Measurements from ENCODE around the gene CRAMP1.
"Not testable (repeated sequence)": the region's sequence is repeated elsewhere in the genome, so short reads cannot be mapped to it uniquely, and the experiment has no call there.

Gene CRAMP1

DNA sequence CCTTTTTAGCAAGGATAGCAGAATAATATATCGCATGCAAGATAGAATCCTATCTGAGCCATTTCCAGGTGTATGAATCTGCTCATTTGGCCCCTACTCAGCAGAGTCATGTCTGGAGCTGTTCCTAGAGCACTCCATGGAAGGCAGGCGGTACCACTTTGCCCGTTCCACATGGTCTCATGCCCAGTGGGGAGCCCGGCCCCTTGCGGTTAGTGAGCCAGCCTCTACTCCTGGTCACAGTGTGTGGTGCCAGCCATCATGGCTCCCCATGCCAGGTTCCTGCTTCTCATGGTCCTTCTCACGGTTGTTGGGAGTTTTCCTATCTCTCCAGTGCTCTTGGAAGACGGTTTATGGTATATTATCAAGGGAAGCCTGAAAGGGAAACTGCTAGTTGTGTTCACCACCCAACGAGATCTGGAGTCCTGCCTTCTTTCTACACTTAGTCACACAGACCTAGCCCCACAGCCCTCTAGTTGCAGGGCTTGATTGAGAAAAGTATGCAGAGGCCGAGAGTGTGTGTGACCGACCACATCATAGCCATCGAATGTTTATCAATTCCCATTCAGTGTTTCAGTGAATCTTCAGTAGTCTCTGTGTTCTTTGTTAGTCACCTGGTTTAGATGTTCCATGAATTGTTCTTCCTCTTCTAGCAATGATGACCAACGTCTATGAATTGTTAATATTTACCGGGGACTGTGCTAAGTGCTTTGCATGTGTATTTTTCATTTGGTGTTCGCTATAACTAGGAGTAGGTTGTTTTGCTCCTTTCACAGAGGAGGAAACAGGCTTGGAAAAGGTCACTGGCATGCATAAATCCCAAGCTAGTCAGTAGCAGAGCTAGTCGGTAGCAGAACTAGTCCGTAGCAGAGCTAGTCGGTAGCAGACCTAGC, 75.5 kb downstream of the CRAMP1 start:
- DNase-seq (ENCODE audit: low spot score) = no peak

DNA sequence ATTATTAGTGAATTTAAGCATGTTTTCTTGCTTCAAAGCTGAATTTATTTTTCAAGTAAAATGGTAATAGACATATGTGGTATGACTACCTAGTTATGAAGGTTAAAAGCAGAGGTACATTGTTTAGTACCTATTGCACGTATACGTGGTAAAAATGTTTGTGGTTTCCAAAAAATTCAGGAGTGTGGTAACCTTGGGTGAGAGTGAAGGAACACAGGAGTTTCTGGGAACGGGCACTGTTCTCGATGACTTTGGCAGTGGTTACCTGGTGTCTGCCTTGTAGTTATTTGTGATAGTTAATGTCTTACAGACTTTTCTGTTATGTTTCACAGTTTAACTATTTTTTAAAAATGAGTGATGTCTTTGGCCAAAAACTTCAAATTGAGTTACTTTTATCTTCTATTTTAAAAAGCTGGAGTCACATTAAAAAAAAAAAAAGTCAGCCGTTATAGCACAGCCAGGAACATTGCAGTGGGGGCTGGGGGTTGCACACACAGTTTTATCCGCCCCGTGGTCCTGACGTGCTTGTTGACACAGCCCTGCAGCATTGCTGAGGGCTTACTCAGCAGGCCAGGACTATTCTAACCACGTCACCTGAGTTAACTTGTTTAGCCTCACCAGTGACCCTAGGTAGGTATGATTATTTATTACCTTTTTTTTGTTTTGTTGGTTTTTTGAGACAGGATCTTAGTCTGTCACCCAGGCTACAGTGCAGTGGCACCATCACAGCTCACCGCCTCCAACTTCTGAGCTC, 76.8 kb downstream of the CRAMP1 start:
- DNase-seq (ENCODE audit: low spot score) = no peak

DNA sequence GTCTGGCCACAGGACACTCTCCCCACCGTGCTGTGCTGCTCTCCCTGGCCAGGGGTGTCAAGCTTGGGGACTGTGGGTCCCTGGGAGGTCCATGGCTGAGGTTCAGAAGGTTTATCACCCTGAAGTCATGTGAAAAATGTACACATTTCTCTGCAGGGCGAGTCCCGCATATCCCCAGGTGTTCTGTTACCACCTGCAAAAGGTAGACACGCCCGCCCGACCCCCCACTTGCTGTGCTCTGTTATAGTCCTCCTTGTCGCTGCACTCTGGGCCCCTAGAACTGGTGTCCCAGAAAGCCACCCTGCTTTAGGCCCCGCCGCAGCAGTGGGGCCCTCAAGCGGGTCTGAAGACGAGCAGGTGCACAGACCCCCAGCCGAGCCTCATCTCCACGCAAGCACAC, 77.7 kb downstream of the CRAMP1 start:
- no peak for DNase-seq (ENCODE audit: low spot score)

DNA sequence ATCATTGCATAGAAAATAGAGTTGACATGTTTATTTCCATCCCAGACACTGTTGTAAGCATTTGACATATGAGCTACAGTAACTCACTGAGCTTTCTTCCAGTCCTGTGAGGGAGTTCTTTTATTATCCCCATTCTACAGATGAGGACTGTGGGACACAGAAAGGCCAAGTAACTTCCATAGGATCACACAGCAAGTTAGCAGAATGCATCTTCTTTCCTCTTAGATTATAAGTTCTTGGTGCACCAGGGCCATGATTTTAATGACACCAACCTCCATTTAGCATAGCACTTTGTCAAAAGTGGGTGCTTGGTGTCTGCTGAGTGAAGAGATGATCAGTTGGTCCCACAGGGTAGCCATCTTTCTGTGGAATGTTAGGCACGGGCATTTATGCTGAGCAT, 78.7 kb downstream of the CRAMP1 start:
- no peak for DNase-seq (ENCODE audit: low spot score)

DNA sequence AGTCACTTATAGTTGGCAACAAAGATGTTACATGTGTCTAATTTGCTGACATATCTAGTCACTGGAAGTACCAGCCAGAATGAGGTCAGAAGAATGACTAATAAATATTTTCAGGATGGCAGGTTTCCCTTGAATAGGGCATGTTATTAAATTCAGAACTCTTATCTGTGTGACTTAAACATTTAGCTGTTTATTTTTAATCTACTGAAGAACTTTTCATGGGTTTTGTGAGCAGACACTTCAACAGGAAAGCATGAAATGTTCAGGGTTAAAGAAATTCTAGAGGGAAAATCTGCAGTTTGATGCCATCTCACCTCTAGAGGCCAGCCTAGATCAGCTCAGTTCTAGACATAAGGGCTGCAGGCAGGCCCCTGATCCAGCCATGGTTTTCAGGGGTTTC, 79.1 kb downstream of the CRAMP1 start:
- peak; percentile 37 for DNase-seq (ENCODE audit: low spot score)

DNA sequence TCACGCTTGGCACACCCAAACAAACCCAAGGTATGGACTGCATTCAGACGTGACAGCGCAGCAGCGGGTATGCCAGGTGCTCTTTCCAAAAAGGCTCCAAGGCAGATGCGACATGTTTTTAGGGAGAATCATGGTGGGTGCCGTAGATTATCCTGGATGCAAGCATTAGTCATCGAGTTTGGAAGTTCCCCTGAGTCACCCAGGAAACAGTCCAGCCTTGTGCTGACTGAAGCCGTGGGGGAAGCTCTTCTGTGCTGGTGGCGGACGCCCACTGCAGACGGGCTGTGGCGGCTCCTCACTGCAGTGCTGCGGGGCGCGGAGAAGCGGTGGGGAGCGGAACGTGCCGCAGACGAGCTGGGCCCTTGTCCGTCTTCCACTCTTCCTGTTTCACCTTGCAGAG, 79.8 kb downstream of the CRAMP1 start:
- no peak for DNase-seq (ENCODE audit: low spot score)

DNA sequence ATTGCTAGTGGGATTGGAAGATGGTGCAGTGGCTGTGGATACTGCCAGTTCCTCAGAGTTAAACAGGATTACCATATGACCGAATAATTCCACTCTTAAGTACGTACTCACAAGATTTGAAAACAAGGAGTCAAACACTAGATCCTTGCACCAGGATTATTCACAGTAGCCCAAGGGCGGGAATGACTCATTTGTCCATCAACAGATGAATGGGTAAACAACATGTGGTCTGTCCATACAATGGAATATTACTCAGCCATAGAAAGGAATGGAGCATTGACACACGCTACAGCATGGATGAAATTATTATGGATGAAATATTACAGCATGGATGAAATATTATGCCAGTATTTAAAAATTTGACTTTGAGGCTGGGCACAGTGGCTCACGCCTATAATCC, 84.7 kb downstream of the CRAMP1 start:
- DNase-seq (ENCODE audit: low spot score) = no peak

DNA sequence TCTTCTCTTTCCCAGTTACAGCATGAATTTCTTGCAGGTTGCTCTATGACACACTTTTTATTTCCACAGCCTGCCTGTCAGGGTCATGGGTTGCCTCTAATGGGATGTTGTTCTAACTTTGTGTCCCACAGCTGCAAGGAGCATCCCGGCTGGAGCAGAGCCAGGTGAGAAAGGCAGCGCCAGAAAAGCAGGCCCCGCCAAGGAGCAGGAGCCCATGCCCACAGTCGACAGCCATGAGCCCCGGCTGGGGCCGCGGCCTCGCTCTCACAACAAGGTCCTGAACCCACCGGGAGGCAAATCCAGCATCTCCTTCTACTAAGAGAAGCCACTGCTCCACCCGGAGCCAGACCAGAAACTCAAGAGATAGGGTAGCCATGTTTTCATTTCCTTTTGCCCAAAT, 86.5 kb downstream of the CRAMP1 start:
- DNase-seq (ENCODE audit: low spot score) = no peak

DNA sequence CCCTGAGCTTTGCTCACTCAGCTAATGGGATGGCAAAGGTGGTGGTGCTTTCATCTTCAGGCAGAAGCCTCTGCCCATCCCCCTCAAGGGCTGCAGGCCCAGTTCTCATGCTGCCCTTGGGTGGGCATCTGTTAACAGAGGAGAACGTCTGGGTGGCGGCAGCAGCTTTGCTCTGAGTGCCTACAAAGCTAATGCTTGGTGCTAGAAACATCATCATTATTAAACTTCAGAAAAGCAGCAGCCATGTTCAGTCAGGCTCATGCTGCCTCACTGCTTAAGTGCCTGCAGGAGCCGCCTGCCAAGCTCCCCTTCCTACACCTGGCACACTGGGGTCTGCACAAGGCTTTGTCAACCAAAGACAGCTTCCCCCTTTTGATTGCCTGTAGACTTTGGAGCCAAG, 88.1 kb downstream of the CRAMP1 start:
- DNase-seq (ENCODE audit: low spot score) = no peak

DNA sequence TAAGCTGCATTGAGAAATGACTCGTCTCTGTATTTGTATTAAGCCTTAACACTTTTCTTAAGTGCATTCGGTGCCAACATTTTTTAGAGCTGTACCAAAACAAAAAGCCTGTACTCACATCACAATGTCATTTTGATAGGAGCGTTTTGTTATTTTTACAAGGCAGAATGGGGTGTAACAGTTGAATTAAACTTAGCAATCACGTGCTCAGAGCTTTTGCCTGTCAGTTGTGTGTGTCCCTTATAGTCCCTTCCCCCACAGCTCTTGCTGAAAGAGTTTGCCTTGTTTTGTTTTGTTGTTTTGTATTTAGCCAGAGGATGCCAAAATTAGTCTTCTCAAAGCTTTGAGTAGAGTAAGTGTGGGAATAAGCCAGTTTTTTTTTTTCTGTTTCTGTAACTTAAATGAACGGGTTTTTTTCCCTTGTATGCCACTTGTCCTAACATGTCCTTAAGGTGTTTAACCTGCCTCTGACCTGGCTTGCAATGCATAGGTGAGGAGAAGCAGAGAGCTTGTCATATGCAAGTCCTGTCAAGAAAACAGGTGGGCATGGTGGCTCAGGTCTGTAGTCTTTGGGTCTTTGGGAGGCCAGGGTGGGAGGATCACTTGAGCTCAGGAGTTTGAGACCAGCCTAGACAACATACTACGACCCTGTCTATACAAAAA, 89.2 kb downstream of the CRAMP1 start:
- no peak for DNase-seq (ENCODE audit: low spot score)

DNA sequence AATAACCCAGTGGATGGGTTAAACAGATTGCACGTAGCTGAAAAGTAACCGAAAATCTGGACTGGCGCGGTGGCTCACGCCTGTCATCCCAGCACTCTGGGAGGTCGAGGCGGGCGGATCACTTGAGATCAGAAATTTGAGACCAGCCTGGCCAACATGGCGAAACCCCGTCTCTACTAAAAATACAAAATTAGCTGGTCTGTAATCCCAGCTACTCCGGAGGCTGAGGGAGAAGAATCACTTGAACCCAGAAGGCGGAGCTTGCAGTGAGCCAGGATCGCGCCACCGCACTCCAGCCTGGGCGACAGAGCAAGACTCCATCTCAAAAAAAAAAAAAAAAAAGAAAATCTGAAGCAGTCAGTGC, 93.1 kb downstream of the CRAMP1 start:
- DNase-seq (ENCODE audit: low spot score) = not testable (repeated sequence)

DNA sequence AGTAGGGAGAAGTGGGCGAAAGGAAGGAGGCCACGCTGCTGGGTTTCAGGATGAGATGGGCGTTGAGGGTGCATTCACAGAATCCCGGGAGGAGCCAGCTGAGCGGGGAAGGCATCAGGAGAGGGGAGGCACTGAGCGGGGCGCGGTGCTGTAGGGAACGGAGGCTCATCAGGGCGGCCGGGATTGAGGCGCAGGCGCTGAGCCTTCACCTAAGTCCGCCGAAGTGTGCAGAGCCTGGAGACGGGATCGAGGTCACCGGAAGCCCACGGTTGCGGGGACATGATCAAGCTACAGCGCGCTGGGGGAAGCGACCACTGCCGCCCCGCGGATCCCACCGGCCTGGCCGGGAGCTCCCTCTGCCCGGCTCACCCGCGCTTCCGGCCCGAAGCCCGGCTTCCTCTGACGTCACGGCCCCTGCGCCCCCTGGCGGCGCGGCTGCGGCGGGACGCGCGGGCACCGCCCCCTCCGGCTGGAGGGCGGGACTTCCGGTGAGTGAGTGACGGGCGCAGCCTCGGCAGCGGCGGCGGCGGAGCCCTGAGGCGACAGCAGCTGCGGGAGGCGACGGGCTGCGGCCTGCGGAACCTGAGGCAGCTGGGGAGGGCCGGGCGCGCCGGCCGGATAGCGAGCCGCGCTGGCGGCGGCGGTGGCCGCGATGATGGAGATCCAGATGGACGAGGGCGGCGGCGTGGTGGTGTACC, 93.7 kb downstream of the CRAMP1 start, which contains the start of gene MAPK8IP3:
MAPK8IP3 (plus strand) TSS at position 508 of the 698 bp plus-strand sequence; CDS start at position 653, 145 bp downstream.
- DNase-seq (ENCODE audit: low spot score) = peak; percentile 98

DNA sequence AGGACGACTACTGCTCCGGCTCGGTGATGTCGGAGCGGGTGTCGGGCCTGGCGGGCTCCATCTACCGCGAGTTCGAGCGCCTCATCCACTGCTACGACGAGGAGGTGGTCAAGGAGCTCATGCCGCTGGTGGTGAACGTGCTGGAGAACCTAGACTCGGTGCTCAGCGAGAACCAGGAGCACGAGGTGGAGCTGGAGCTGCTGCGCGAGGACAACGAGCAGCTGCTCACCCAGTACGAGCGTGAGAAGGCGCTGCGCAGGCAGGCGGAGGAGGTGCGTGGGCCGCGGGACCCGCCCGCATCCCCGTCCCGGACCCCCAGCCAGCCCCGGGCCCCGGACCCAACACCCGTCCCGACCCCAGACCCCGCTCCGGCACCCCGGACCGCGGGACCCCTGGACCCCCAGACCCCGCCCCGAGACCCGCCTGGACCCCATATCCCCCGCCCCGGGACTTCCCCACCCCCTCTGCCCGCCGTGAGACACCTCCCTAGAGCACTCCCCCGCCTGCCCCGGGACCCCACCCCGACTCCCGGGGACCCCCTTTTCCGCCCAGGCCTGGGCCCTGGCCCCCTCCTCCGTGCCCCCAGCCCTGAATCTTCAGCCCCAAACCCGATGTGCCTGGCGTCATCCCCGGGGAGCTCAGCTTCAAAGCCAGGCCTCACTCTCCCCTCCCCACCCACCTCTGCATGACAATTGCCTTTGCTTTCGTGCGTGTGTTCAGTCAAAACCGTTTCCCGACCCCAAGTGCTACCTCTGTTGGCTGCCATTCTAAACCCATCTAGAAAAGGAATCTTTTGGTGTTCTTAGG, 94.4 kb downstream of the CRAMP1 start:
- DNase-seq (ENCODE audit: low spot score) = peak; percentile 66

DNA sequence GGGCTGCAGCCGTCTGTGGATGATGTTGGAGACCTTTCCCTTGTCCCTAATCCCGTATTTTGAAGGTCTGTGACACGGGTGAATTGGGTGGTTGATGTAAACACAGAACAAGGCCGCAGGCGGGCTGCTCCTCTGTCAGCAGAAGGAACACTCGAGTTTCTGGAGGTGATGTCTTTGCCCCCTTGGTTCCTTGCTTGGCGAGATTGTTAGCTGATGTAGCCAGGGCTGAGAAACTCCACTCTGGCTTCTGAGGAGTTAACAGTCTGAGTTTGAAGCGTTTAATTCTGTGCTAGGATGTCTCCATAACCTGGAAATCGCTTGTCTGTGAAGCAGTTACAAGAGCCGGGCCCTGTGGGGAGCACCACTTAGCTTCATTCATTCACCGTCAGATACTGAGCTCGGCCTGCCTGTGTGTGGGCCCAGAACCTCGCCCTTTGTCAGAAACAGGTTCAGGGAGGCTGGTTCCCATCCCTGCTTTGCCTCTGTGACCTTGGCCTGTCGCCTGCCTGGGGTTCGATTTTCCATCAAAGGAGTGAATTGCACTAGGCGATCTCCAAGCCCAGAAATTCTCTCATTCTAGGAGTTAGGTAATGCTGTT, 95.1 kb downstream of the CRAMP1 start:
- DNase-seq (ENCODE audit: low spot score) = peak; percentile 55

DNA sequence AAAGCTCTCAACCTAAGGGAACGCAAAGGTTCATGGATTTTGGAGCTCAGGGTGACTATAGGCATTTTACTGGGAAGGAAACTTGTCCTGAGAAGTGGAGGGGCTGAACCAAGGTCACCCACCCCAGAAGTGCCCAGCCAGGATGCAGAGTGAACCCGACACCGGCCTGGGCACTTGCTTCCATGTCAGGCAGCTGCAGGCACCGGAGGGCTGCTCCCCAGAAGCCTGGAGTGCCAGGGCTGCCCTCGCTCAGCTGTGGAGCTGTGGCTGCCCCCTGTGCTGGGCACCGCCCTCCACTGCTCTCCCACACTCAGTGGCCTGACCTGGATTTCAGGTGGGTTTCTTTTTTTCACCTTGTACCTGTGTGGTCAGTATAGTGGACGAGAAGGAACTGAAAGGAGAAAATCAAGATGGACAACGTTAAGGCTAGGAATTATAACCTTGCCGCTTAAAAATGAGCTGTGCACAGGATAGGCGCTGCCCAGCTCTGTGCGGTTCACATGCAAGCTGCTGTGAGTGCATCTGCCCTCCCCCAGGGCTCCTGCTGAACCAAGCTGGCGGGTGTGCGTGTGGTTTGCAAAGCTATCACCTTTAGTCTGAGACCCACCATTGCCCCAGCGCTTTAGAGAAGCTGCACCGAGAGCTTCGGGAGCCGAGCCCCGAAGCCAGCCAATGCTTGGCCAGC, 96.1 kb downstream of the CRAMP1 start:
- no peak for DNase-seq (ENCODE audit: low spot score)

DNA sequence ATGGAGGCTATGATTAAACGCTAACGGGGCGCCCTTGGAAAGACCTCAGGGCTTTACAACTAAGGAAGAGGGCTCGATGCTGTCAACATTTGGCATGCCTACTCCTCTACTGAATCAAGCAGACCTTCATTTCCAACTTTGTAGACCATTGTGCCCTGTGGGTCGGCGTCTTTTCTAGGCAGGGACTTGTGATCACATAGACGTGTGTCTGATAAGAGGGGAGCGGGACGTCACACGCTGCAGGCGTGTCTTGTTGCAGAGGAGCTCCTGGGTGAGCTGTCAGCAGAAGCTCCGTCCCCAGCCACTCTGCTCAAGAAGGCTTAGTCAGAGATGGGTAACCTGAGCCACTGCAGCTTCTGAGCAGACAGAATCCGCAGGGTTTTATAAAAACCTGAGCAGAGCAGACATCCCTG, 96.6 kb downstream of the CRAMP1 start:
- DNase-seq (ENCODE audit: low spot score) = no peak

DNA sequence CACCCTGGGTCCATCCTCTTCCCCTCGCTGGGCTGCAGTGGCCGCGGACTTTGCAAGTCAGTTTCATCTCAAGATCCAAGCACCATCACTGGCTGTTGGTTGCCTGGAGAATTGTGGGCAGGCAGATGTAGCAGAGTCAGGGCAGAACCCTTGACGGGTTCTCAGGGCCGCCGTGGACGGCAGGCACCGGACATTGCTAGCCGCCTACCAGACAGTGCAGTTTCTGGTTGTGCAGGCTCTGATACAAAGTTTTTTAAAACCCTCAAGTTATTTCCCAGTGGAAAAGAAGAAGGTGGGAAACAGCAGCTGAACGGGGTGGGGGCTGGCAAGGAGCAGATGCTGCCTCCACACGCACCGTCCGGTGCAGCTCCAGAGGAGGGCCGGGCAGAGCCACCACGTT, 97.2 kb downstream of the CRAMP1 start:
- DNase-seq (ENCODE audit: low spot score) = no peak

DNA sequence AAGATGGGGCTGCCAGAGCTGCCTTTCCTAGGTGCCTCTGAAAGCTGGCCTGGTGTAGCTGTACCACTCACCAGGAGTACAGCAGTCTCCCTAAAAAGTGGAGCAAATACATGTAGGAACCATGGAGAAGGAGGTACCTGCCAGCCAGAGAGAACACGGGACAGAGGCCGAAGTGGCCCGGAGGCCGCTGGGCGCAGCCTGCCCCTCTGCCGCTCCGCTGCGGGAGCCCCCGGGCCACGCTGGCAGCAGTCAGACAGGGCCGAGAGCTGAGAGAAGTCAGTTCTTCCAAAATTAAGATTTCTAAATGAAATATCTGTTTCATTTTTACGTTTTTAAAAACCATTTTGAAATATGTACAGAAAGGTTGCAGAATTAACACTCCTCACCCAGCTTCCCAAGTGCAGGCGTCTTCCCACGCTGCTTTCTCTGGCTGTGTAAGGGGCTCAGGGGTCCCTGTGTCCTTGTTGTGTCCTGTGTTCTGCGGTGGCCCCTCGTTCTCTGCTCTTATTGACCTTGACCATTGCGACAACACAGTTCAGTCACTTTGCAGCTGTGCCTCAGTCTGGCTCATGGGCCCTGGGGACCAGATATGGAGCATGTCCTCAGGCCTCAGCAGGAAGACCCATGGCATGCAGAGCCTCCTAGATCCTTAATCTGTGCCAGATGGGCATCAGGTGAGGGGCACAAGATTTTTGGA, 98.8 kb downstream of the CRAMP1 start:
- DNase-seq (ENCODE audit: low spot score) = no peak

DNA sequence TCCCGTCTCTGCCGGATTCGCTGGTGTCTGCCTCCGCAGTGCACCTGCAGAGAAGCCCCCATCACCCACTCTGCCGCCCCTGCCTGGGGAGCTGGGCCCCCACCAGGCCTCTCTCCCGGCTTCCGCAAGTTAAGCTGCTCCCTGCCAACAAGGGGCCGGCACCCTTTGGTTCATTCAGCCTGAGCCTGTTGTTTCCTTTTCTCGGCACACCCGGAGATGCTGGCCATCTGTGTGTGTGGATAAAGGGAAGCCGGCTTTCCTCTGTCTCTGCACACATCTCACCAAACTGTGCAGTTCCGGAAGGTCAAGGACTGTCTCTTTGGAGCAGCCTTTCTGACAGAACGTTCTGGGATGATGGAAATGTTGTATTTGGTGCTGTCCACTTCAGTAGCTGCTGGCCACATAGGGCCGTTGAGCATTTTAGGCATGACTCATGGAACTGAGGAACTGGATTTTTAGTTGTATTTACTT, 100.7 kb downstream of the CRAMP1 start:
- peak; percentile 33 for DNase-seq (ENCODE audit: low spot score)
